Fibroblast of pulmonary artery (primary cell): Measurements from ENCODE around the gene GLYR1.

Experiments
- DNase-seq: peaks from one replicate; pipeline ENCODE4 v3.0.0-alpha.2; 2010; ENCODE audit warnings: low read depth
- H3K4me3 ChIP-seq: replicated peaks from 2 replicates; pipeline ENCODE4 v1.5.1; 2011; ENCODE audit warnings: low read depth, mild to moderate bottlenecking, control low read depth, low read length, moderate library complexity
- TF ChIP-seq, protein P1 (sequence below): IDR thresholded peaks from 2 replicates; pipeline ENCODE4 v1.5.1; 2011; ENCODE audit warnings: mild to moderate bottlenecking, control low read depth, low read length, inconsistent platforms; ENCODE audit errors: missing control alignments

The GLYR1 gene

DNA sequence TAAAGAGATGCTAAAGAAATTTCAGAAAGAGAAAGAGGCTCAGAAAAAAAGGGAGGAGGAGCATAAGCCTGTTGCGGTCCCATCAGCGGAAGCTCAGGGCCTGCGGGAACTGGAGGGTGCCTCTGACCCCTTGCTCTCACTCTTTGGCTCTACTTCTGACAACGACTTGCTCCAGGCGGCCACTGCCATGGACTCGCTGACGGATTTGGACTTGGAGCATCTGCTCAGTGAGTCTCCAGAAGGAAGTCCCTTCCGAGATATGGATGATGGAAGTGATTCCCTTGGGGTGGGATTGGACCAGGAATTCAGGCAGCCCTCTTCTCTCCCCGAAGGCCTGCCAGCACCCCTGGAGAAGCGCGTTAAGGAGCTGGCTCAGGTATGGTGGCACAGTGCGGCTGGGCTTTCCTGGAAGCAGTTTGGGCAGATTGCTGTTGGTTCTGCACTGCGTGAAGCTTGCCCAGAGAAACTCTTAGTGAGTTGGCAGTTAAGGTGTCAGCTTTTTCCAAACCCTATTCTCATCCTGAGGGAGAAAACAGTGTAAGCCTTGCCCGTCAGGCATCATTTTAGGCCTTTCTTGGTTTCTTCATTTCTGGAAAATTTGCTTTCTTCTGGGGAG, 13.7 kb upstream of the GLYR1 start:
- no peak for DNase-seq
- H3K4me3 ChIP-seq: no peak overlapping the region
- TF ChIP-seq, protein P1, sequence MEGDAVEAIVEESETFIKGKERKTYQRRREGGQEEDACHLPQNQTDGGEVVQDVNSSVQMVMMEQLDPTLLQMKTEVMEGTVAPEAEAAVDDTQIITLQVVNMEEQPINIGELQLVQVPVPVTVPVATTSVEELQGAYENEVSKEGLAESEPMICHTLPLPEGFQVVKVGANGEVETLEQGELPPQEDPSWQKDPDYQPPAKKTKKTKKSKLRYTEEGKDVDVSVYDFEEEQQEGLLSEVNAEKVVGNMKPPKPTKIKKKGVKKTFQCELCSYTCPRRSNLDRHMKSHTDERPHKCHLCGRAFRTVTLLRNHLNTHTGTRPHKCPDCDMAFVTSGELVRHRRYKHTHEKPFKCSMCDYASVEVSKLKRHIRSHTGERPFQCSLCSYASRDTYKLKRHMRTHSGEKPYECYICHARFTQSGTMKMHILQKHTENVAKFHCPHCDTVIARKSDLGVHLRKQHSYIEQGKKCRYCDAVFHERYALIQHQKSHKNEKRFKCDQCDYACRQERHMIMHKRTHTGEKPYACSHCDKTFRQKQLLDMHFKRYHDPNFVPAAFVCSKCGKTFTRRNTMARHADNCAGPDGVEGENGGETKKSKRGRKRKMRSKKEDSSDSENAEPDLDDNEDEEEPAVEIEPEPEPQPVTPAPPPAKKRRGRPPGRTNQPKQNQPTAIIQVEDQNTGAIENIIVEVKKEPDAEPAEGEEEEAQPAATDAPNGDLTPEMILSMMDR: no peak

- DNase-seq: peak; percentile 45
- H3K4me3 ChIP-seq: no peak overlapping the region
- TF ChIP-seq, protein P1: no peak
Measured at GRCh38 chr16:4859900-4860255, 12.8 kb upstream of the GLYR1 start.

DNA sequence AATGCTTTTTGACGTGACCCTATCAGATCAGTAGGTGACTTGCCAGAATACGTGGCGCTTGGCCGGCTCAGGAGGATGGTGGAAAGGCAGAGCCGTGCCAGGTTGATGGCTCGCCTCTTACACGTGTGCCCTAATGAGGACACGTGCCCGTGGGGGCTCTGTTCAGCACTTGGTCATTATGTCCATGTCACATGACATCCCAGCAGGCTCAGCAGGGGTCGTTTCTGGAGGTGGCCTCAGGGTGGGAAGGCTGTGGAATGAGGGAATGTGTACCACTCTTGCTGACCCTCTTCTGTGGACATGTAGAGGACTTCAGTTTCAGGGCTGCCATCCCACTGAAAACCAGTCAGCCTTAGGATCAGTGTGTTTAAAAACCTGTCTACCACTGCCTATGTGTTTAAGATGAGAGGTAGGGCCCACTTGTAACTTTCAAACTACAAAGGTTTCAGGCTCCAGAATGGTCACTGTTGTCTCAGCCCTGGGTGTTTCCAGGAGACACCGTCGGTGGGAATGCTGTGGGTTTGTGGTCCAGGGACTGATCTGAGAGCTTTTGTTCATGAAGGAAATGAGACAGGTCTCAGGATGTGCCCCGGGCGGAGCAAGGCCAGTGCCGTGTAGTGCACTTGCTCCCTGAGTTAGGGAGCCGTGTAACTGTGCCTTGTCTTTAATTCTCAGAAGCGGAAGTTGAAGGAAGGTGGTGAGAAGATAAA, 12.3 kb upstream of the GLYR1 start:
- no peak for DNase-seq
- TF ChIP-seq, protein P1: no peak
- no peak overlapping the region for H3K4me3 ChIP-seq

DNA sequence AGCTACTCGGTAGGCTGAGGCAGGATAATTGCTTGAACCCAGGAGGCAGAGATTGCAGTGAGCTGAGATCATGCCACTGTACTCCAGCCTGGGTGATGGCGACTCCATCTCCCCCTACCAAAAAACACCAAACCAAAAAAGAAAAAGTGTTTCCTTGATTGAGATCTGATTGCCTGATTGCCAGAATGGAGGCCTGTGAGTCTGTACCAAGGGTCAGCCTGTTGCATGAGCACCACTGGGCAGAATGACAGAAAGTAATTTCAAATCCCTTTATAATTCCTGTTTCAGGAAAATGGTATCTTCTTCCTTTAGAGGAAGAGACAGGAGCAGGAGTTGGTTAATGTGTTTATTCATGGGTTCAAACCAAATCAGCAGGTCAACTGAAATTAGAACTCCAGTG, 8.7 kb upstream of the GLYR1 start:
- H3K4me3 ChIP-seq: no peak overlapping the region
- TF ChIP-seq, protein P1: no peak
- DNase-seq: no peak

- TF ChIP-seq, protein P1: no peak
- DNase-seq: no peak
- no peak overlapping the region for H3K4me3 ChIP-seq
Measured at GRCh38 chr16:4855371-4855770, 8.3 kb upstream of the GLYR1 start.

- peak; percentile 36 for DNase-seq
- no peak overlapping the region for H3K4me3 ChIP-seq
- TF ChIP-seq, protein P1: no peak
Measured at GRCh38 chr16:4852221-4852872, 5.3 kb upstream of the GLYR1 start.
